Esophagus mucosa (tissue), 1 donor: ENCODE data around the gene MEDAG. TPM values are rescaled to one million over a fixed set of nuclear protein-coding genes. Genes with fewer than 3 reads are reported as not detected.

Experiments used
- ATAC-seq: fragments of 200-7000 bp; cut with Tn5 transposase; one replicate; pipeline ENCODE4 v1.9.1; 2020
- total RNA-seq: library from RNA; stranded (reverse); gene quantifications from one replicate; pipeline ENCODE4 v1.2.4, GENCODE V29; 2023
- donor health status: DM: yes; HTN: yes; CAD: no.

Gene MEDAG
- total RNA-seq: 2.7 TPM

- ATAC-seq: peak; percentile 58
These were observed at the start of gene MEDAG for GRCh38 chr13:30905932-30906383. TSS of gene MEDAG (plus strand) at chr13:30906271. CDS start at chr13:30906516, 245 bp downstream.

GRCh38 chr13:30857018-30857417 lies 49.1 kb upstream of the MEDAG start:
- no peak for ATAC-seq

DNA sequence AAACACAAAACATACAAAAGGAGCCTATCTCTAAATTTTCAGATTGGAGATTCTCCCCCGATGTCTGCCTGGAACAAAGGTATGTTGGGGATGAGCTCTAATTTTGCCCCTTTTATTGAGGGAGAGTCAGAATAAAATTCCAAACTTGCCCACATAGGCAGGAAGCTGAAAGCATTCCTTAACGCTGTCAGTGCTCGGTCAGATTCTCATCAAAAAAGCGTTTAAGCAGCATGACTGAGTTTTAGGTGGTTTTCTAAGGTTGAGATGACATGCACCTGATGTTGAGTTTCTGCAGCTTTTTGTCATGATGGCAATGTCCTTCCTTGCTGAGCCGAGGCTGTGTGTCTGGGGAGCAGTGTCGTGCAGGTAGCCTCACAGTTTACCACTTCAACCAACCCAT lies 48.4 kb upstream of the MEDAG start:
- no peak for ATAC-seq

GRCh38 chr13:30859326-30859725 lies 46.7 kb upstream of the MEDAG start:
- ATAC-seq: peak; percentile 83

DNA sequence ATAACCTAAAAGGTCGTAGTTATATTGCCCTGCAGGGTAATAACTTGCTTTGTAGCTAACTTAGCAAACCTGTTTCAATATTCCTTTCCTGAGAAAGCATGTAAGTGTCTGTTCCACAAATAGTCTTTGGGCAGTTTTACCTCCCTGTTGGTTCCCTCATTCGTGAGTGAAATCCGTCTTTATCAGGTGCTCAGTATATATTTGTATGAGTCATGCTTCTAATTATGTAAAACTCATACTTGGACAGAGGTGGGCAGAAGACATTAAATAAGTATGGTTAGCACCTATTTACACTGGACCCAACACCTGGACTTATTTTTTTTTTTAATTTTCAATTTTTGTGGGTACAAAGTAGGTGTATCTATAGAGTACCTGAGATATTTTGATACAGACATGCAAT lies 44.9 kb upstream of the MEDAG start:
- no peak for ATAC-seq

GRCh38 chr13:30861836-30862467 lies 44.1 kb upstream of the MEDAG start:
- ATAC-seq: no peak

DNA sequence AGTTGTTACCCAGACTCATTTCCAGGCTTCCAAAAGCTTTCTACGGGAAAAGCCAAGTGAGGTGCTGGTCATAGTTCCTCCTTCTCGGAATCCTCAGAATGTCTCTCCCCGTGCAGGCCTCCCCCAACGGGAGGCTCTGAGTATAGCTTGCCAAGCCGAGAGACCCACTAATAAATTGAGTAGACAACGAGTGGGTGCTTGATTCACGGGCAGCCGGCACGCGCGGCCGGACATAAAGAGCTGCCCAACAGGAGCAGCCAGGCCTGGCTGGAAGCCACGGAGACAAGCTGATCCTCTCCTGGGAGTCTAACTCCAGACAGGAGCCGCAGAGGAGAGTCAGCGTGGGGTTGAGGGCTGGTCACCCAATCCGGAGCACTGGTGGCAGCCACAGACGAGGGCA lies 43.4 kb upstream of the MEDAG start:
- no peak for ATAC-seq

- ATAC-seq: no peak
These were observed 42.8 kb upstream of the MEDAG start for GRCh38 chr13:30863231-30863630.

- ATAC-seq: no peak
These were observed 42.3 kb upstream of the MEDAG start for GRCh38 chr13:30863796-30864195.

GRCh38 chr13:30864433-30865122 lies 41.5 kb upstream of the MEDAG start:
- ATAC-seq: no peak

- ATAC-seq: peak; percentile 96
These were observed 40.7 kb upstream of the MEDAG start for GRCh38 chr13:30865123-30866049.

DNA sequence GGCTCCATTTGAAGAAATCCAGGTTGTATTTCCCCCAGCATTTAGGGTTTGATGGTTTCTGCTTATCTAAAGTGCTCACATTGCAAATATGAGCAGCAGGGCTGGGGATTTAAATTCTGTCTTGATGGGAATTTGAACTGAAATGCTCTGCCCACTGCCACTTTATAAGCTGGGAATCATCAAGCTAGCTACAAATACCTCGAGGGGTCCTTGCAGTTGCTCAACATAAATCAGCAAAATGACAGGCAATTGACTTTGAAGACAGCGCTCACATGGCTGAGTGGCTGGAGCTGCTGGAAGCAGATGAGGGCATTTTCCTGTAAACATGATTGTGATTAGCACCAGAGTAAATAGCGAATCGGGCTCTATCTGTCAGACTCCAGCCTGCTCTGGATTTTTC lies 39.4 kb upstream of the MEDAG start:
- no peak for ATAC-seq

DNA sequence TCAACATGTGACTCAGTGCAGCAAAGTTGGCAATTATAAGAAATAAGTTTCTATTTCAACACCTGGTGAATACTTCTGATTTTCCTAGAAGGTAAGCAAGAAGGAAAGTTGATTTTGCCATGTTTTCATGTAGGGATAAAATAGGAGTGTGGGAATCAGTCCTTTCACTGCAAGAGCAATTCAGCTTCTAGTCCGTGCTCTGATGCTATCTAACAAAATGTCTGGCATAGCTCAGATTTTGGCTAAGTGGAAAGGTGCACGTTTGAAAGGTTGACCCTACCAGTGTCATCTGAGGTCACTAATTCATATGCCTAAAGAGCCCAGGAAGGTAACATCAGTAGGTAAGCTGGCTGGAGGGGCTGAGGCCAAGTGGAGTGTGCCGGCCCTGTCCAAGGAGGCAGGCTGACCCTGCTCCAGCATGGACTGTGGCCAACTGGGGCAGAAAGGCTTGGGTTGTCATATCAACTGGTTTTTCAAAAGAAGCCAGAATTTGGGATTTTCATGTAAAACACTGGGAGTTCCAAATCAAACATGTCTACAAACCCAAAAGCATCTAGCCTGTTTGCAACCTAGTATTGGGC lies 38.9 kb upstream of the MEDAG start:
- no peak for ATAC-seq

DNA sequence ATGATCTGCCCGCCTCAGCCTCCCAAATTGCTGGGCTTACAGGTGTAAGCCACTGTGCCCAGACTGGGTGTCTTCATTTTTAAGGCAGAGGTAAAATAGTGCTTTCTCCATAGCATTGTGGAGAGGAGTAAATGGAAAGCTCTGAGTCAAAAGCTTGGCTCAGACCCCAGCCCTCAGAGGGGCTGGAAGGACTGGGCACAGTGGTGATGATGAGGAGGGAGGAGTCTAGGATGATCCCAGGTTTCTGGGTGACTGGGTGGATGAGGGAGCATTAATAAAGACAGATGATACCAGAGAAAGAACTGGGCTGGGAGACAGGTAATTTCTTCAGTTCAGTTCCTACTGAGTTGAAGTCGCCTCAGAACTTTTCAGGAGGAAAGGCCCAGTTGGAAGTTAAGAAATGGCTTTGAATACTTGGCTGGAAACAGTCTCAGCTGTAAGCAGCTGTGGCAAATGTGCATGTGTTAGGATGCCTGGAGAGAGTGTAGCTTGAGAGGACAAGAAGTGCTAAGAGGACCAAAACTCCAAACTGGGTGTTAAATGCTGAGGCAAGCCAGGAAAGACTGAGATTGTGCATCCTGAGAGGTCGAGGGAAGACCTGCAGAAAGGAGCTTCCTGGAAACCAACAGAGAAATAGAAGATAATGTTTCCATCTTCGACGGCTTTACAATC lies 37.1 kb upstream of the MEDAG start:
- no peak for ATAC-seq

DNA sequence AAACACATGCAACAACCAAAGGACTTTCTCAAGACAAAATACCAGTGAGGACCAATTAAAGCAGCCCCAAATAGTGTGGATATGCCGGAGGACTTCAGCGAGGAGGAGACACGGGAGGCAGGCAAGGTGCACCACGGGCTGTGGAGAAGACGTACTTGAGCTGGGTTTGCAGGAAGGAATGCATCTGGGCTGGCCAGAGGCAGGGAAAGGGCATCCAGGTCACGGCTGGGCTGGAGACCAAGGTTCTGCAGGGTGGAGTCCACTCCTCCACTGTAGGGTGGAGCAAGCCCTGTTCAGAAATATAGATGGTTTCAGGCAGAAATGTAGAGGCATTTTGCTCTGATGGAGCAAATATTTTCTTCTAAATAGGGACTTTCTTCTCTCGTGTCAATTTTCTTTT lies 36.6 kb upstream of the MEDAG start:
- ATAC-seq: no peak

DNA sequence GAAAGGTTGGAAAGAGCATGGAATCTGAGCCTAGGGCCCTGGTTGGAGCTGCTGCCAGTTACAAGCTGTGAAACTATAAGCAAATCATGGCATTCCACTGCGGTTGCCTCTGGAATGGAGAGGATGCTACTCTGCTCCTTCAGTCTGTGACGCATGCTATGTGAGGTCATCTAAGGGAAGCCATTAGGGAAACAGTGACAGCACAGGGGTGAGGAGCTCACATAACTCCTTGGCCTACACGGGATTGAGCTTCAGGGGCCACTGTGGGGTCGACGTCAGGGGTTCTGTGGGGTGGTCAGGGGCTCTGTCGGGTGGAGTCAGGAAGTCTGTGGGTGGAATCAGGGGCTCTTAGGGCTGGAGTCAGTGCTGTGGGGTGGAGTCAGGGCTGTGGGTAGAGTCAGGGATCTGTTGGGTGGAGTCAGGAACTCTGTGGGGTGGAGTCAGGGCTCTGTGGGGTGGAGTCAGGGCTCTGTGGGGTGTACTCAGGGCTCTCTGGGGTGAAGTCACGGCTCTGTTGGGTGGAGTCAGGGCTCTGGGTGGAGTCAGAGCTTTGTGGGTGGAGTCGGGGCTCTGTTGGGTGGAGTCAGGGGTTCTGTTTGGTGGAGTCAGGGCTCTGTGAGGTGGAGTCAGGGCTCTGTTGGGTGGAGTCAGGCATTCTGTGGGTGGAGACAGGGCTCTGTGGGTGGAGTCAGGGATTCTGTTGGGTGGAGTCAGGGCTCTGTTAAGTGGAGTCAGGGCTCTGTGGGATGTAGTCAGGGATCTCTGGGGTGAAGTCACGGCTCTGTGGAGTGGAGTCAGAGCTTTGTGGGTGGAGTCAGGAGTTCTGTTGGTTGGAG lies 35.8 kb upstream of the MEDAG start:
- peak; percentile 86 for ATAC-seq

- ATAC-seq: no peak
These were observed 35.0 kb upstream of the MEDAG start for GRCh38 chr13:30870916-30871587.

- no peak for ATAC-seq
These were observed 34.3 kb upstream of the MEDAG start for GRCh38 chr13:30871588-30872275.

- no peak for ATAC-seq
These were observed 33.8 kb upstream of the MEDAG start for GRCh38 chr13:30872276-30872594.
